GM23248 (cell line): ENCODE data around the gene LGR6. TPM values are rescaled to one million over a fixed set of nuclear protein-coding genes. Genes with fewer than 3 reads are reported as not detected.
A peak's percentile ranks its signal among the peaks of the same experiment; 100 is the strongest.

Source experiments
- DNase-seq: peaks from one replicate; pipeline ENCODE4 v3.0.0-alpha.2; 2015
- H2AFZ ChIP-seq: fragments of 200-600 bp; sonication (generic); 2 replicates; pipeline ENCODE4 v1.6.1; 2016; ENCODE audit warnings: antibody characterized with exemption
- H3F3A ChIP-seq: fragments of 200-600 bp; sonication (generic); 2 replicates; pipeline ENCODE4 v1.6.1; 2016; ENCODE audit warnings: mild to moderate bottlenecking, antibody characterized with exemption, mixed run types; ENCODE audit not compliant: insufficient read depth
- H3K27ac ChIP-seq: fragments of 200-600 bp; sonication (generic); 2 replicates; pipeline ENCODE4 v1.5.1; 2016; ENCODE audit warnings: mild to moderate bottlenecking
- H3K27me3 ChIP-seq: fragments of 200-600 bp; sonication (generic); replicated peaks from 2 replicates; pipeline ENCODE4 v1.6.1; 2016; ENCODE audit warnings: mild to moderate bottlenecking; ENCODE audit not compliant: insufficient read depth
- H3K36me3 ChIP-seq: fragments of 200-600 bp; sonication (generic); 2 replicates; pipeline ENCODE4 v1.6.1; 2016; ENCODE audit warnings: low read depth, mild to moderate bottlenecking
- H3K4me1 ChIP-seq: fragments of 200-600 bp; sonication (generic); 2 replicates; pipeline ENCODE4 v1.6.1; 2016; ENCODE audit warnings: mild to moderate bottlenecking; ENCODE audit not compliant: insufficient read depth
- H3K4me2 ChIP-seq: fragments of 200-600 bp; sonication (generic); one replicate; pipeline ENCODE4 v1.6.1; 2016; ENCODE audit warnings: mild to moderate bottlenecking; ENCODE audit not compliant: unreplicated experiment
- H3K4me3 ChIP-seq: fragments of 200-600 bp; sonication (generic); 2 replicates; pipeline ENCODE4 v1.5.1; 2016; ENCODE audit warnings: mild to moderate bottlenecking
- H3K79me2 ChIP-seq: fragments of 200-600 bp; sonication (generic); 2 replicates; pipeline ENCODE4 v1.6.1; 2016; ENCODE audit warnings: mild to moderate bottlenecking; ENCODE audit not compliant: insufficient read depth
- H3K9ac ChIP-seq: fragments of 200-600 bp; sonication (generic); 2 replicates; pipeline ENCODE4 v1.6.1; 2016; ENCODE audit warnings: mild to moderate bottlenecking
- H3K9me2 ChIP-seq: fragments of 200-600 bp; sonication (generic); 2 replicates; pipeline ENCODE4 v1.6.1; 2016; ENCODE audit warnings: mixed run types, mild to moderate bottlenecking, moderate library complexity; ENCODE audit not compliant: insufficient read depth
- H3K9me3 ChIP-seq: fragments of 200-600 bp; sonication (generic); one replicate; pipeline ENCODE4 v1.6.1; 2017; ENCODE audit warnings: low read depth
- H4K20me1 ChIP-seq: fragments of 200-600 bp; sonication (generic); 2 replicates; pipeline ENCODE4 v1.6.0; 2016; ENCODE audit not compliant: insufficient read depth
- EZH2 ChIP-seq: fragments of 200-600 bp; sonication (generic); IDR thresholded peaks from 2 replicates; pipeline ENCODE4 v1.6.1; 2018; ENCODE audit warnings: antibody characterized with exemption, mild to moderate bottlenecking; ENCODE audit not compliant: insufficient read depth, poor library complexity, severe bottlenecking
- EZH2phosphoT487 ChIP-seq: fragments of 200-600 bp; sonication (generic); IDR thresholded peaks from 2 replicates; pipeline ENCODE4 v1.6.1; 2018; ENCODE audit warnings: antibody characterized with exemption, moderate library complexity, mild to moderate bottlenecking, low read depth; ENCODE audit not compliant: insufficient read depth
- WGBS, 2 experiments: methylation state at CpG; one replicate each; pipeline ENCODE4 v1.1.6; 2015 to 2017; ENCODE audit warnings: low lambda C conversion rate in 2 of 2, low coverage in 1 of 2; ENCODE audit errors: missing lambda C conversion rate in 2 of 2; 5-methylcytosine and 5-hydroxymethylcytosine counted together
- in situ Hi-C: fragments of 300-500 bp; cut with MboI; formaldehyde crosslinking; loops from 2 replicates; pipeline ENCODE4 v1.15.0; 2020
- polyA plus RNA-seq: library from polyadenylated mRNA; unstranded; fragments of >200 nt; fragmentation: Nextera tagmentation; extraction: Ambion mirVana; gene quantifications from 2 replicates; pipeline ENCODE4 v1.2.1, GENCODE V29; 2016
- total RNA-seq: library from RNA; depleted of rRNA; stranded (reverse); fragments of >200 nt; shearing (Covaris generic); gene quantifications from 2 replicates; pipeline ENCODE4 v1.2.3, GENCODE V29; 2014

Gene LGR6
- total and polyA plus RNA-seq, 2 experiments from 2014 or later: not detected

DNA sequence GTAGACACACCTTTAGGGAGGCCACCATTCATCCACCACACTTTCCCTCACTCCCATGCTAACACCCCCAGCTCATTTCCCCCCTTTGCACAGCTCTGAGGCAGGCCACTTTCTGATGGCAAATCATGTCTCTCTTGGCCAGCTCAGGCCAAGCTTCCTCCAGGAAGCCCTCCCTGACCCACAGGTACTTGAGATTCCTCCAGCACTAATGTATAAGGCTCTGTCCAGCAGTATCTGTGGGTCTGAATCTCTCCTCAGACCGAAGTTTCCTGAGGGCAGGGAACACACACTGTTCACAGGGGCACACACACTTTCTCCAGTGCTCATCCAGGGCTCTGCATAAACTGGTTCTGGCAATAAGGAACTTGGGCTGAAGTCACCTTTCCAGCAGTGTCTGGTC, 19.2 kb downstream of the LGR6 start:
- 14 to 24% methylated on average over 1 of the region's 1 CpG for WGBS, 2 experiments
- no peak overlapping the region for H3K27ac ChIP-seq

DNA sequence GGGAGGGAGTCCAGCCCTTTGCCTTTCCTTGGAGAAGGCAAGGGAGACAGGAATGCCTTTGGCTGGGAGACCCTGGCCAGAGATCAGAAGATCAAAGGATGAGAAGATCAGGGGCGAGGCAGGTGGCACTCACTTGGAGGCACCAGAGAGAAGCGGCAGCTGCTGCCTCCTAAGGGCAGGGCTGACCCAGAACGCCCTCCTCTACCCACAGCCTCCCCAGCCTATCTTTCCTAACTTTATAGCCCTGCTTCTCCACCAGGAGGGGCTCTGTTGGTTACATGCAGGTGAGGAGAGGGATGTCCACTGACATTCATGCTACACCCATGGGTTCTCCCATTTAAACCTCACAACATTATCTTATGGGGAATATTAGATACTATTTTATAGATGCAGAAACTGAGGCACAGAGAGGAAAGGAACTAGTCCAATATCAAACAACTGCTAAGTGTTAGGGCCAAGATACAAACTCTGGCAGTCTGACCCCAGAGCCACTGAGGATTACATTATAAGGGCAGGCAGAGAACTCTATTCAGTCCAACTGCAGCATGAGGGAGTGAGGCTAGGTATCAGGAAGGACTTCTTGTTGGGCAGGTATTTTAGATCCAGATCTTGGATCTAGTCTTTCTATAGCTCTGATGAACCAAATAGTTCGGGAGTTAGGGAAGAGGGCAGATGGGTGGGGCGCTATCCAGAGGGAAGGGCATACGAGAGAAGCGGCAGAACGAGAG, 19.9 kb downstream of the LGR6 start:
- no peak overlapping the region for H3K4me2 ChIP-seq
- H4K20me1 ChIP-seq: no peaks in the 10 kb centered on the region
- no peaks in the 10 kb centered on the region for H3F3A ChIP-seq
- H3K9ac ChIP-seq: no peak overlapping the region
- TF ChIP-seq EZH2 (no peak), EZH2phosphoT487 (no peak)
- H3K27ac ChIP-seq: no peak overlapping the region
- no peak for DNase-seq
- H3K9me3 ChIP-seq: no peaks in the 10 kb centered on the region
- no peak overlapping the region for H3K4me3 ChIP-seq
- H3K4me1 ChIP-seq: no peaks in the 10 kb centered on the region
- in situ Hi-C loops: no loop called here
- 66 to 68% methylated on average over 8 of the region's 8 CpGs for WGBS, 2 experiments
- H3K27me3 ChIP-seq: peaks cover 88% of the 10 kb centered on the region
- H3K79me2 ChIP-seq: no peaks in the 10 kb centered on the region
- H3K36me3 ChIP-seq: no peaks in the 10 kb centered on the region
- no peaks in the 10 kb centered on the region for H3K9me2 ChIP-seq
- H2AFZ ChIP-seq: no peak overlapping the region

More for the DNA sequence above, 19.2 kb downstream of the LGR6 start:
- no peaks in the 10 kb centered on the region for H3K36me3 ChIP-seq
- no peaks in the 10 kb centered on the region for H3K79me2 ChIP-seq
- in situ Hi-C loops: no loop called here
- H3K4me2 ChIP-seq: no peak overlapping the region
- H3K9me2 ChIP-seq: no peaks in the 10 kb centered on the region
- no peak overlapping the region for H3K9ac ChIP-seq
- no peak overlapping the region for H2AFZ ChIP-seq
- H3K4me3 ChIP-seq: no peak overlapping the region
- no peak for DNase-seq
- no peaks in the 10 kb centered on the region for H3F3A ChIP-seq
- no peaks in the 10 kb centered on the region for H3K4me1 ChIP-seq
- TF ChIP-seq EZH2: no peak
- H3K27me3 ChIP-seq: peaks cover 85% of the 10 kb centered on the region
- no peaks in the 10 kb centered on the region for H3K9me3 ChIP-seq
- H4K20me1 ChIP-seq: no peaks in the 10 kb centered on the region

DNA sequence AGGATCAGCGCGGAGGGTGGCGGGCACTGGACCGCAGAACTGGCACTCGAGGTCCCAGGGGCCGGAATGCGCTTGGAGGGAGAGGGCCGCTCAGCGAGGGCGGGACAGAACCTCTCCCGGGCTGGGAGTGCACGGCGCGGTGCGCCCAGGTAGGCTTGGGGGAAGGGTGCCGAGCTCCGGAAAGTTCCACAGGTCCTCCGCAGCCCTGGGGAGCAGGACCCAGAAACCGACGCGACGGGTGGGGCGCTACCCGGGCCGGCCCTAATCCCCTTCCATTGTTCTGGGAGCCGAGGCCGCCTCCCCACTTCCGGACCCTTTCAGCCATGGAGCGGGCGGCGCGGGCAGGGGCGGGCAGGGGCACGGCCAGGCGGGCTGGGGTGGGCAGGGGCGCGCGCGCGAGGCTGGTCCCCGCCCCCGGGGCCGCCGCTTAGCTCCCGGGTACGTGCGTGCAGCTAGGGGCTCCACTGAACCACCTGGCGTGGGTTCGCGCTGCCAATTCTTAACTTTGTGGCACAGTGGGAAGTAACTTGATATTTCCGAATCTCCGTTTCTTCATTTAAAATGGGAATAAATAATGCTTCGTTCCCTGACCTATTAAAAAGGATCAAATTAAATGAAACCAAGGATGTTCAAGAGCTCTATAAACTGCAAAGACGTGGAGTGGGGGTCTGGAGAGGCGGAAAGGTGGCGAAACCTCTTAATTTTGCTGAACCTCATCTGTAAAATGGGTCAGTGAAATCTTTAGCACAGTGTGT, 20.7 kb downstream of the LGR6 start:
- Histone ChIP-seq H3K27me3 (peaks cover 95% of the 10 kb centered on the region), H3K4me3 (no peak overlapping the region), H3K79me2 (no peaks in the 10 kb centered on the region), H3F3A (no peaks in the 10 kb centered on the region), H3K9me2 (no peaks in the 10 kb centered on the region), H3K9me3 (no peaks in the 10 kb centered on the region), H4K20me1 (no peaks in the 10 kb centered on the region), H3K27ac (no peak overlapping the region), H3K9ac (no peak overlapping the region), H2AFZ (no peak overlapping the region), H3K4me2 (no peak overlapping the region), H3K36me3 (no peaks in the 10 kb centered on the region), H3K4me1 (no peaks in the 10 kb centered on the region)
- TF ChIP-seq EZH2phosphoT487: peak; percentile 78; the same call in 1 of the 2 replicates
- peak; percentile 94 for TF ChIP-seq EZH2
- 3 to 5% methylated on average over 44 to 47 of the region's 56 CpGs for WGBS, 2 experiments
- in situ Hi-C loops: no loop called here
- no peak for DNase-seq

DNA sequence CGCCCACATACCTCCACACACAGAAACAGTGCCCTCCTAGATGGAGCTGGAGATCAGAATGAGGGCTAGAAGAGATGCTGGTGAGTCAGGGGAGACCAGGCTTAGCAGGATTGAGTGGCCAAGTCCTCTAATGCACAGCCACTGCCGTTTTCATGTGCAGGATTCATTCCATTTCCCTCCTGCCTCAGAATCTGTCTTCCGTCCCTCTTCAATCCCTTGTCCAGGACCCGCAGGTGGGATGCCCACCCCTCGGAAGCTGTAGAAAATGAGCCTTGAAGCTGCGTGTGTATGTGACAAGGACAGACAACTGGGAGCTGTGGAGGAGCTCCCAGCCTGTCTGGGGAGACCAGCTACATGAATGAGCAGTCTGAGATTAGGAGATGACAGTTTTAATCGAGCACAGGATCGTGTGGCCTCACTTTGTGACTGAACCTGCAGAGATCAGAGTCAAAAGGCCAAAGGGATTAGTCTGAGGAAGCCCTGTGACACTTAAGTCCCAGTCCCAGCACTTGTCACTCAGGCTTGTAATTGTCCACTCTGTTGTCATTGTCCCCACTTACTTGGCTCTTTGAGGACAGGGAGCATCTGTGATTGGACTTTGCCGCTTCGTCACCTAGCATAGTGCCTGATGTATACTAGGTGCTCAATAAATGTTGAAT, 22.0 kb downstream of the LGR6 start:
- in situ Hi-C loops: no loop called here
- Histone ChIP-seq H3K4me2 (no peak overlapping the region), H3K9me2 (no peaks in the 10 kb centered on the region), H3K4me3 (no peak overlapping the region), H2AFZ (no peak overlapping the region), H3K79me2 (no peaks in the 10 kb centered on the region), H3K27ac (no peak overlapping the region), H3K9me3 (no peaks in the 10 kb centered on the region), H3K36me3 (no peaks in the 10 kb centered on the region), H3K4me1 (no peaks in the 10 kb centered on the region), H3K9ac (no peak overlapping the region), H4K20me1 (no peaks in the 10 kb centered on the region), H3F3A (no peaks in the 10 kb centered on the region), H3K27me3 (peaks cover 90% of the 10 kb centered on the region)
- DNase-seq: no peak
- TF ChIP-seq EZH2 (no peak), EZH2phosphoT487 (no peak)
- WGBS, 2 experiments: 55 to 60% methylated on average over 10 of the region's 10 CpGs
